Kidney epithelial cell (primary cell): ENCODE data around the gene LMNTD1. TPM values are rescaled to one million over a fixed set of nuclear protein-coding genes. Genes with fewer than 3 reads are reported as not detected.
"Not testable (repeated sequence)": the region's sequence is repeated elsewhere in the genome, so short reads cannot be mapped to it uniquely, and the experiment has no call there.

Source experiments
- DNase-seq: peaks from one replicate; pipeline ENCODE4 v3.0.0-alpha.2; 2010; ENCODE audit warnings: low read depth
- H3K27me3 ChIP-seq: 2 replicates; pipeline ENCODE4 v1.6.0; 2011; ENCODE audit warnings: low read length; ENCODE audit not compliant: control insufficient read depth, insufficient read depth
- H3K36me3 ChIP-seq: 2 replicates; pipeline ENCODE4 v1.5.1; 2011; ENCODE audit warnings: low read length; ENCODE audit not compliant: control insufficient read depth, insufficient read depth
- H3K4me3 ChIP-seq: 2 replicates; pipeline ENCODE4 v1.5.1; 2011; ENCODE audit warnings: low read depth, mild to moderate bottlenecking, control low read depth, low read length
- total RNA-seq: library from RNA; depleted of rRNA; stranded (reverse); fragments of >200 nt; gene quantifications from 2 replicates; pipeline ENCODE4 v1.2.3, GENCODE V29; 2015
- TF ChIP-seq, protein P1 (sequence below): IDR thresholded peaks from 2 replicates; pipeline ENCODE4 v1.5.1; 2011; ENCODE audit warnings: mild to moderate bottlenecking, moderate library complexity, low read length, control low read depth, inconsistent platforms; ENCODE audit not compliant: insufficient read depth, poor library complexity, severe bottlenecking

The LMNTD1 gene
- total RNA-seq, 1 donor from 2014 or later, result 0.08 TPM

DNA sequence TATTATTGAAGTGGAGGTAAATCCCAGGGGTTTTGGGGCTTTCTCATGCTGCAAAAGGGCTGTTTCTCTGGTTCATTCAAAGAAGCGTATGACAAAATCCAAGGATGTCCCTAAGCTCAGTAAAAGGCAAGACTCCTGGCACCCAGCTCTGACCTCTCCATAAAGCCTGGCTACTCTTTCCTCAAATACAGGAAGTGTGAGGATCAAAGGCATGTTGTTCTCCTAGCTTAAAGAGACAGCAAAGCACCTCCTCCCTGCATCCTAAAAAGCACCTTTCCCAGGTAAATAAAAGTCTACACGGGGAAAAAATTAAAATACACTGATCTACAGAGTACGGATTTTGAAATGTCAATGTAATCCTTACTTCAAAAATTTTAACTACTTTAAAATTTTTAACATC, 118.6 kb downstream of the LMNTD1 start:
- H3K27me3 ChIP-seq, result no peaks in the 10 kb centered on the region
- no peak overlapping the region for H3K4me3 ChIP-seq
- TF ChIP-seq, protein P1, sequence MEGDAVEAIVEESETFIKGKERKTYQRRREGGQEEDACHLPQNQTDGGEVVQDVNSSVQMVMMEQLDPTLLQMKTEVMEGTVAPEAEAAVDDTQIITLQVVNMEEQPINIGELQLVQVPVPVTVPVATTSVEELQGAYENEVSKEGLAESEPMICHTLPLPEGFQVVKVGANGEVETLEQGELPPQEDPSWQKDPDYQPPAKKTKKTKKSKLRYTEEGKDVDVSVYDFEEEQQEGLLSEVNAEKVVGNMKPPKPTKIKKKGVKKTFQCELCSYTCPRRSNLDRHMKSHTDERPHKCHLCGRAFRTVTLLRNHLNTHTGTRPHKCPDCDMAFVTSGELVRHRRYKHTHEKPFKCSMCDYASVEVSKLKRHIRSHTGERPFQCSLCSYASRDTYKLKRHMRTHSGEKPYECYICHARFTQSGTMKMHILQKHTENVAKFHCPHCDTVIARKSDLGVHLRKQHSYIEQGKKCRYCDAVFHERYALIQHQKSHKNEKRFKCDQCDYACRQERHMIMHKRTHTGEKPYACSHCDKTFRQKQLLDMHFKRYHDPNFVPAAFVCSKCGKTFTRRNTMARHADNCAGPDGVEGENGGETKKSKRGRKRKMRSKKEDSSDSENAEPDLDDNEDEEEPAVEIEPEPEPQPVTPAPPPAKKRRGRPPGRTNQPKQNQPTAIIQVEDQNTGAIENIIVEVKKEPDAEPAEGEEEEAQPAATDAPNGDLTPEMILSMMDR, result no peak
- no peak for DNase-seq
- no peaks in the 10 kb centered on the region for H3K36me3 ChIP-seq

DNA sequence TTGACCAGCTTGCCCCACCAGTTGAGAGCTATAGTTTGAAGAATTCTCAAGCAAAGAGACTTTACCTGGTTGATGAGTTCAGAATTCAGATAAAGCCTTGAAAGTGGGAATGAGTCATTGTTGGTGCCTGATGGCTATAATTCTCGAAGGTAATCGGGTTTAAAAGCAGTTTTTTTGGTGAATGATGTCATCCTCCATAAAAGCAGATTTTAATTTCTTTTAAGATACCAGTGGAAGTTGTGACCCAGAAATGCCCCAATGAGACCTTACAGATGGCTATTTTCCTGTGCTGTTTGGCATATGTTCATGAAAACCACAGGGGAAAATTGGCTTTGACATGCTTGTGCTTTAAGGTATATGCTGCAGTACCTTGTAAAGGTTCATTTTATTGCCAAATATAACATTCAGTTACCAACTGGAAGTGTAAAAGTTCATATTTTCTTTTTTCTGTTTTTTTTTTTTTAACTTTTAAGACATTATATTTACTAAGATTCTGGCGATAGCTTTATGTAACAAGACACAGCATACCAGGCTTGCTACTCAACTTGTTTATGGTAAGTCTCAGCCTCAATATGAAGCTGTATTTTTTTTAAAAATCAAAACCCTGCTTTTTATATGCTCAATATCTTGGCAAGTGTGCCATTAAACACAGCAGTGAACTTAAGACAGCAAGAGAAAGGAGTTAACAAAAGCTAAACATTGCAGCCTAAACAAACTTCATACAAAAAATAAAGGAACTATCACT, 119.3 kb downstream of the LMNTD1 start:
- no peak for DNase-seq
- Histone ChIP-seq H3K27me3 (no peaks in the 10 kb centered on the region), H3K36me3 (no peaks in the 10 kb centered on the region), H3K4me3 (no peak overlapping the region)
- TF ChIP-seq, protein P1, result no peak

DNA sequence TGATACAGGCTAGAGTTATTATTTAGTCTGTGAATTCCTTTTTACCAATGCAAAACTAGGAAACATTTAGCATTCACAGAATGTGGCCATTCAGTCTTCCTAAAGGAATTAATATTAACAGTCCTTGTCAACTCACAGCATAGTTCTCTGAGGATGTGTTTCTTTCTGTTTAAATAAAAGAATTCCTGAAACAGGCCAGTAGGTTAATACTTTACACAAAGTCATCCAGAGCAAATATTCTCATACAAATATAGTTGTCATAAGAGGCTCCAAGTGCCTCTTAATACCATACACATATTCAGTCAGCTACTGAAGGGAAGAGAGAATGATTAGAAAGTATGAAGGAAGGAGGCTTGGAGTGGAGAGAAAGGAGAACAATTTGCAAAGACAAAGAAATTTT, 120.1 kb downstream of the LMNTD1 start:
- H3K27me3 ChIP-seq, result no peaks in the 10 kb centered on the region
- H3K4me3 ChIP-seq, result no peak overlapping the region
- TF ChIP-seq, protein P1, result no peak
- H3K36me3 ChIP-seq, result no peaks in the 10 kb centered on the region
- no peak for DNase-seq

DNA sequence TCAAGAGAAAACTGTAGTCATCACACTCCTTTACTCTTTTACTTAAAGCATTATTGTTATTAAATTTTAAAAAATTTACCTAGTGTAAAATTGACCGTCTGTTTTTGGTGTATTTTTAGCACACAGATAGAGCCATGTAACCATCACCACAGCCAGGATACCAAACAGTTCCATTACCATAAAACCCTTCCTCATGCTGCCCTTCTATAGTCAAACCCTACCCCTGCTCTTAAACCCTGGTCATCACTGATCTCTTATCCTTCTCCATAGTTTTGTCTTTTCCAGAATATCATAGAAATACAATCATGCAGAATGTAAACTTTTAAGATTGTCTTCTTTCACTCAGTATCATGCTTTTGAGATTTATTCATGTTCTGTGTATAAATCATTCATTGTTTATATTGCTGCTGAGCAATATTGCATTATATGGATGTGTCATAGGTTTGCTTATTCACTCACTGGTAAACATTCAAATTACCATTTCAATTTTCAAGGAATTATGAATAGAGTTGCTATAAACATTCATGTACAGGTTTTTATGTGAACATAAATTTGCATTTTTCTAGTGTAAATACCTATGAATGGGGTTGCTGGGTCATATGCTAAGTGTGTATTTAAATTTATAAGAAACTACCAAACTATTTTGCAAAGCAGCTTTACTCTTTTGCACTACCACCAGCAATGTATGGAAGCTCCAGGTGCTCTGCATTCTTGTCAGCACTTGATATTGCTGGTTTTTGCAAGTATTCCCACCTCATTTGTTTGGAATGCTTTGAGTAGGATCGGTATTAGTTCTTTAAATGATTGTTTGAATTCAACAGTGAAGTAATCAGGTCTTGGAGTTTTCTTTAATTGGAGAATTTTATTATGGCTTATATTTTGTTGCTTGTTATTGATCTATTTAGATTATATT, 125.5 kb downstream of the LMNTD1 start:
- no peak overlapping the region for H3K4me3 ChIP-seq
- no peaks in the 10 kb centered on the region for H3K36me3 ChIP-seq
- DNase-seq, result no peak
- H3K27me3 ChIP-seq, result no peaks in the 10 kb centered on the region
- TF ChIP-seq, protein P1, result no peak

DNA sequence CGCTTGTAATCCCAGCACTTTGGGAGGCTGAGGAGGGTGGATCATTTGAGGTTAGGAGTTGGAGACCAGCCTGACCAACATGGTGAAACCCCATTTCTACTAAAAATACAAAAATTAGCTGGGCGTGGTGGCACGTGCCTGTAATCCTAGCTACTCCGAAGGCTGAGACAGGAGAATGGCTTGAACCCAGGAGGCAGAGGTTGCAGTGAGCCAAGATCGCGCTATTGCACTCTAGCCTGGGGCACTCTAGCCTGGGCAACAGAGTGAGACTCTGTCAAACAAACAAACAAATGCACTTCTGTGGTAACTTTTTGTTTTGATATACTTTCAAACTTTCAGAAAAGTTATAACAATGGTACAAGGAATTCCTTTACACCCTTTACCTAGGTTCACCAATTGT, 126.3 kb downstream of the LMNTD1 start:
- not testable (repeated sequence) for H3K36me3 ChIP-seq

More for the DNA sequence above, 126.3 kb downstream of the LMNTD1 start:
- not testable (repeated sequence) for H3K27me3 ChIP-seq, H3K4me3 ChIP-seq, DNase-seq
